Mesendoderm (in vitro differentiated cells): Measurements from ENCODE around the gene SLC7A7.
"Not testable (repeated sequence)": the region's sequence is repeated elsewhere in the genome, so short reads cannot be mapped to it uniquely, and the experiment has no call there.

Experiments
- DNase-seq: peaks from one replicate; pipeline ENCODE4 v3.0.0; 2013
- H2AK5ac ChIP-seq: 2 replicates; pipeline ENCODE4 v1.6.1; 2013; ENCODE audit warnings: low read length, inconsistent platforms
- H2BK120ac ChIP-seq: 2 replicates; pipeline ENCODE4 v1.6.1; 2013; ENCODE audit warnings: low read depth, mild to moderate bottlenecking, low read length, moderate library complexity, mixed read lengths
- H2BK15ac ChIP-seq: replicated peaks from 2 replicates; pipeline ENCODE4 v1.6.1; 2013; ENCODE audit warnings: low read depth, mild to moderate bottlenecking, moderate library complexity
- H2BK5ac ChIP-seq: 2 replicates; pipeline ENCODE4 v1.6.1; 2013; ENCODE audit warnings: low read length, inconsistent platforms
- H3K18ac ChIP-seq: 2 replicates; pipeline ENCODE4 v1.6.1; 2013; ENCODE audit warnings: mild to moderate bottlenecking, low read length, mixed read lengths
- H3K23ac ChIP-seq: one replicate; pipeline ENCODE4 v1.6.1; 2013; ENCODE audit warnings: low read length
- H3K27ac ChIP-seq: 2 replicates; pipeline ENCODE4 v1.5.1; 2013; ENCODE audit warnings: low read depth, mild to moderate bottlenecking, inconsistent platforms, low read length, moderate library complexity
- H3K27me3 ChIP-seq: 2 replicates; pipeline ENCODE4 v1.6.1; 2013; ENCODE audit warnings: low read length, control low read depth, mild to moderate bottlenecking, inconsistent platforms; ENCODE audit not compliant: insufficient read depth, poor library complexity
- H3K36me3 ChIP-seq: 2 replicates; pipeline ENCODE4 v1.6.1; 2013; ENCODE audit warnings: low read length, inconsistent platforms; ENCODE audit not compliant: control insufficient read depth, insufficient read depth
- H3K4ac ChIP-seq: one replicate; pipeline ENCODE4 v1.6.1; 2013; ENCODE audit warnings: low read depth, mild to moderate bottlenecking, low read length, moderate library complexity
- H3K4me1 ChIP-seq: 2 replicates; pipeline ENCODE4 v1.6.1; 2013; ENCODE audit warnings: low read depth, low read length, inconsistent platforms; ENCODE audit not compliant: control insufficient read depth
- H3K4me2 ChIP-seq: 2 replicates; pipeline ENCODE4 v1.6.1; 2013; ENCODE audit warnings: low read length
- H3K4me3 ChIP-seq: 2 replicates; pipeline ENCODE4 v1.5.1; 2013; ENCODE audit warnings: mild to moderate bottlenecking, low read length
- H3K56ac ChIP-seq: one replicate; pipeline ENCODE4 v1.6.1; 2013; ENCODE audit warnings: low read length
- H3K79me1 ChIP-seq: 2 replicates; pipeline ENCODE4 v1.6.1; 2013; ENCODE audit warnings: low read length, inconsistent platforms
- H3K79me2 ChIP-seq: 2 replicates; pipeline ENCODE4 v1.6.1; 2013; ENCODE audit warnings: mild to moderate bottlenecking, low read length; ENCODE audit not compliant: control insufficient read depth, insufficient read depth
- H3K9ac ChIP-seq: 2 replicates; pipeline ENCODE4 v1.6.1; 2013; ENCODE audit warnings: low read length, inconsistent platforms
- H4K5ac ChIP-seq: one replicate; pipeline ENCODE4 v1.6.1; 2013; ENCODE audit warnings: low read length
- H4K8ac ChIP-seq: one replicate; pipeline ENCODE4 v1.6.1; 2013; ENCODE audit warnings: low read depth, mild to moderate bottlenecking, control low read depth, low read length, moderate library complexity
- WGBS: extraction: QIAGEN DNeasy Blood & Tissue Kit; methylation state at CpG from one replicate; pipeline ENCODE4 v1.1.7; 2013; ENCODE audit warnings: low lambda C conversion rate, missing lambda C conversion rate; ENCODE audit not compliant: insufficient coverage; ENCODE audit errors: extremely low coverage; 5-methylcytosine and 5-hydroxymethylcytosine counted together

SLC7A7 gene

GRCh38 chr14:22733829-22734228 is 81.4 kb downstream of the SLC7A7 start:
- Histone ChIP-seq H3K36me3 (no peaks in the 10 kb centered on the region), H2BK5ac (no peak overlapping the region), H3K9ac (no peak overlapping the region), H3K27me3 (no peaks in the 10 kb centered on the region), H3K79me1 (no peaks in the 10 kb centered on the region), H3K18ac (no peak overlapping the region), H2BK120ac (no peak overlapping the region), H3K4me3 (no peak overlapping the region), H2BK15ac (no peak overlapping the region), H3K79me2 (no peaks in the 10 kb centered on the region), H4K8ac (no peak overlapping the region), H2AK5ac (peak overlapping the region; percentile 5), H3K4me2 (no peak overlapping the region), H3K23ac (no peak overlapping the region), H3K4me1 (peaks cover 3% of the 10 kb centered on the region), H3K56ac (no peak overlapping the region), H4K5ac (no peak overlapping the region), H3K4ac (no peak overlapping the region), H3K27ac (no peak overlapping the region)
- no peak for DNase-seq
- no CpG with 5 or more reads among the region's 2 CpGs for WGBS

DNA sequence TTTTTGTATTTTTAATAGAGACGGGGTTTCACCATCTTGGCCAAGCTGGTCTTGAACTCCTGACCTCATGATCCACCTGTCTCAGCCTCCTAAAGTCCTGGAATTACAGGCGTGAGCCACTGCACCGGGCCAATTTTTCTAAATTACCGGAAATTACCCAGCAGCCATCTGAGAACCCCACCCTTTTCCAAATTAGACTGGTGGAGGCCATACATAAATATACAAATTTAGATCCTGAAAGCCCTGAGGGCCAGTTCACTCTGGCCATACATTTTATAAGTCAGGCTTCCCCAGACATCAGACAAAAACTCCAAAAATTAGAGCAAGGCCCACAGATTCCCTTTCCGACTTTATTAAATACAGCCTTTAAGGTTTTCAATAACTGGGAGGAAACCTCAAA is 83.2 kb downstream of the SLC7A7 start:
- not testable (repeated sequence) for H3K27me3 ChIP-seq, H2AK5ac ChIP-seq, H3K4me3 ChIP-seq, H4K8ac ChIP-seq, H3K4me1 ChIP-seq, H2BK5ac ChIP-seq, H3K4ac ChIP-seq, H3K36me3 ChIP-seq, H2BK120ac ChIP-seq, H2BK15ac ChIP-seq, H4K5ac ChIP-seq, H3K79me1 ChIP-seq, H3K9ac ChIP-seq, H3K18ac ChIP-seq, H3K23ac ChIP-seq, H3K79me2 ChIP-seq, H3K56ac ChIP-seq, DNase-seq, H3K27ac ChIP-seq, H3K4me2 ChIP-seq
- no CpG with 5 or more reads among the region's 5 CpGs for WGBS

DNA sequence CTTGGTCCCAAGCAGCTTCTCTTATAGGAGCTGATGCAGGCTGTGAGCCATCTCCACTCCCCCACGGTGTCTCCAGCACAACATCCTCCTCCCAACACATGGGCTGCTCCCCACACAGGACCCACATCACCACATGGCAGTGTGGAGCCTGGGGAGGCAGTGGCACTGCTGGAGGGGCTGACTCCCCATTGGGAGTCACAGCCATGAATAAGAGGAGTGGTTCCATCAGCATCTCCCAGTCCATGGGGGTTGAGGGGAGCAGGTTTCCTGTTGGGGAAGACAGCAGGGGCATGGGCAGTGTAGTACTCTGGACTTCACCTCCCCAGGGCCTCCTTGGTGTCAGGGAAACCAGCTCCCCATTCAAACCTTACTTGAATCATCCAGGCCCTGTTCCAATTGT is 89.2 kb downstream of the SLC7A7 start:
- H4K8ac ChIP-seq, result no peak overlapping the region
- H2BK15ac ChIP-seq, result no peak overlapping the region
- H2AK5ac ChIP-seq, result no peak overlapping the region
- no peak overlapping the region for H3K4ac ChIP-seq
- no peaks in the 10 kb centered on the region for H3K4me1 ChIP-seq
- H3K36me3 ChIP-seq, result no peaks in the 10 kb centered on the region
- H3K4me2 ChIP-seq, result no peak overlapping the region
- H3K27ac ChIP-seq, result no peak overlapping the region
- no CpG with 5 or more reads among the region's 1 CpG for WGBS
- no peak for DNase-seq
- no peaks in the 10 kb centered on the region for H3K79me1 ChIP-seq
- no peak overlapping the region for H3K23ac ChIP-seq
- H3K27me3 ChIP-seq, result no peaks in the 10 kb centered on the region
- H3K4me3 ChIP-seq, result no peak overlapping the region
- H2BK120ac ChIP-seq, result no peak overlapping the region
- H3K79me2 ChIP-seq, result no peaks in the 10 kb centered on the region
- H2BK5ac ChIP-seq, result no peak overlapping the region
- no peak overlapping the region for H3K18ac ChIP-seq
- H3K56ac ChIP-seq, result peak overlapping the region; percentile 15
- no peak overlapping the region for H3K9ac ChIP-seq
- H4K5ac ChIP-seq, result no peak overlapping the region

DNA sequence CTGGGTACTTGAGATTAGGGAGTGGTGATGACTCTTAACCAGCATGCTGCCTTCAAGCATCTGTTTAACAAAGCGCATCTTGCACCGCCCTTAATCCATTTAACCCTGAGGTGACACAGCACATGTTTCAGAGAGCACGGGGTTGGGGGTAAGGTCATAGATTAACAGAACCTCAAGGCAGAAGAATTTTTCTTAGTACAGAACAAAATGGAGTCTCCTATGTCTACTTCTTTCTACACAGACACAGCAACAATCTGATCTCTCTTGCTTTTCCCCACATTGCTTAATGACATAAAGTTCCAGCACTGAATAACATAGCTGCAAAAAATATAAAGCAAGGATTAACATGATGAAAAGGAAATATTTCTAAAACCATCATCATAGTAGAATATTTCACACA is 89.9 kb downstream of the SLC7A7 start:
- H3K4me3 ChIP-seq, H3K23ac ChIP-seq, H2BK15ac ChIP-seq, H4K5ac ChIP-seq, H3K4ac ChIP-seq, H2BK120ac ChIP-seq, H3K9ac ChIP-seq, H2BK5ac ChIP-seq, H3K4me1 ChIP-seq, H4K8ac ChIP-seq, H2AK5ac ChIP-seq, H3K4me2 ChIP-seq, H3K27me3 ChIP-seq, H3K18ac ChIP-seq, DNase-seq, H3K79me1 ChIP-seq, H3K79me2 ChIP-seq, H3K36me3 ChIP-seq, H3K27ac ChIP-seq, H3K56ac ChIP-seq: not testable (repeated sequence)
- WGBS, result no CpG with 5 or more reads among the region's 3 CpGs

DNA sequence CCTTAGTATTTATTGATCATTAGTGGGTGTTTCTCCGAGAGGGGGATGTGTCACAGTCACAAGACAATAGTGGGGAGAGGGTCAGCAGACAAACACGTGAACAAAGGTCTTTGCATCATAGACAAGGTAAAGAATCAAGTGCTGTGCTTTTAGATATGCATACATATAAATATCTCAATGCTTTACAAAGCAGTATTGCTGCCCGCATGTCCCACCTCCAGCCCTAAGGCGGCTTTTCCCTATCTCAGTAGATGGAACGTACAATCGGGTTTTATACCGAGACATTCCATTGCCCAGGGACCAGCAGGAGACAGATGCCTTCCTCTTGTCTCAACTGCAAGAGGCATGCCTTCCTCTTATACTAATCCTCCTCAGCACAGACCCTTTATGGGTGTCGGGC is 90.4 kb downstream of the SLC7A7 start:
- H3K18ac ChIP-seq, H3K27ac ChIP-seq, H3K79me2 ChIP-seq, H3K4ac ChIP-seq, H3K4me2 ChIP-seq, H3K36me3 ChIP-seq, H3K4me1 ChIP-seq, H4K8ac ChIP-seq, H2BK5ac ChIP-seq, DNase-seq, H3K56ac ChIP-seq, H2AK5ac ChIP-seq, H4K5ac ChIP-seq, H3K79me1 ChIP-seq, H3K23ac ChIP-seq, H2BK15ac ChIP-seq, H3K27me3 ChIP-seq, H2BK120ac ChIP-seq, H3K4me3 ChIP-seq, H3K9ac ChIP-seq: not testable (repeated sequence)
- no CpG with 5 or more reads among the region's 8 CpGs for WGBS

GRCh38 chr14:22723815-22724214 is 91.4 kb downstream of the SLC7A7 start:
- H3K23ac ChIP-seq, result no peak overlapping the region
- no peak overlapping the region for H3K9ac ChIP-seq
- H3K4me2 ChIP-seq, result no peak overlapping the region
- no peak overlapping the region for H2AK5ac ChIP-seq
- H4K8ac ChIP-seq, result no peak overlapping the region
- no peaks in the 10 kb centered on the region for H3K4me1 ChIP-seq
- H2BK15ac ChIP-seq, result no peak overlapping the region
- no peak overlapping the region for H2BK120ac ChIP-seq
- no peak for DNase-seq
- H3K27me3 ChIP-seq, result no peaks in the 10 kb centered on the region
- WGBS, result no CpG with 5 or more reads among the region's 1 CpG
- H3K56ac ChIP-seq, result no peak overlapping the region
- H3K79me1 ChIP-seq, result no peaks in the 10 kb centered on the region
- no peaks in the 10 kb centered on the region for H3K36me3 ChIP-seq
- H3K79me2 ChIP-seq, result no peaks in the 10 kb centered on the region
- no peak overlapping the region for H3K4ac ChIP-seq
- H3K27ac ChIP-seq, result no peak overlapping the region
- H3K4me3 ChIP-seq, result no peak overlapping the region
- H2BK5ac ChIP-seq, result no peak overlapping the region
- no peak overlapping the region for H4K5ac ChIP-seq
- no peak overlapping the region for H3K18ac ChIP-seq
